NCI-H460 (cell line): Measurements from ENCODE around the gene DIO3. TPM values are rescaled to one million over a fixed set of nuclear protein-coding genes. Genes with fewer than 3 reads are reported as not detected.

Source experiments
- DNase-seq: peaks from one replicate; pipeline ENCODE4 v3.0.0-alpha.2; 2016; ENCODE audit warnings: low read depth; ENCODE audit errors: extremely low read depth
- total RNA-seq: library from RNA; depleted of rRNA; stranded (reverse); fragments of >200 nt; shearing (Covaris generic); gene quantifications from 2 replicates; pipeline ENCODE4 v1.2.3, GENCODE V29; 2014

DIO3 gene
- total RNA-seq, 1 experiment from 2014 or later, result not detected

DNA sequence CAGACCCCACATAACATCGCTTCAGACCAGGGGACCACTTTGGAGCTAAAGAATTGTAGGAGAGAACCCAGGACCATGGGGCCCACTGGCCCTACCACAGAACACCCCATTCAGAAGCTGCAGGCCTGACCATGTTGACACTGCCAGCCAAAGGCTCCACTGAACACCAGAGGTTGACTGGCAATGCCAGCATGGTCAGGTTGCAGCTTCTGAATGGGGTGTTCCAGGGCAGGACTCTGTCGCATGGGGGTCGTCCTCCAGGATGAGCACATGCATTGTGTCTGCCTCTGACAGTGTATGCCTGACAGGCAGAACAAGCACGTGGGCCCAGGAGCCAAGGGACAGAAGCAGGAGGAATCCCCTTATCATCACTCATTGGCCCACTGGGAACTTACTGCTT lies 34.1 kb downstream of the DIO3 start:
- DNase-seq, result no peak

DNA sequence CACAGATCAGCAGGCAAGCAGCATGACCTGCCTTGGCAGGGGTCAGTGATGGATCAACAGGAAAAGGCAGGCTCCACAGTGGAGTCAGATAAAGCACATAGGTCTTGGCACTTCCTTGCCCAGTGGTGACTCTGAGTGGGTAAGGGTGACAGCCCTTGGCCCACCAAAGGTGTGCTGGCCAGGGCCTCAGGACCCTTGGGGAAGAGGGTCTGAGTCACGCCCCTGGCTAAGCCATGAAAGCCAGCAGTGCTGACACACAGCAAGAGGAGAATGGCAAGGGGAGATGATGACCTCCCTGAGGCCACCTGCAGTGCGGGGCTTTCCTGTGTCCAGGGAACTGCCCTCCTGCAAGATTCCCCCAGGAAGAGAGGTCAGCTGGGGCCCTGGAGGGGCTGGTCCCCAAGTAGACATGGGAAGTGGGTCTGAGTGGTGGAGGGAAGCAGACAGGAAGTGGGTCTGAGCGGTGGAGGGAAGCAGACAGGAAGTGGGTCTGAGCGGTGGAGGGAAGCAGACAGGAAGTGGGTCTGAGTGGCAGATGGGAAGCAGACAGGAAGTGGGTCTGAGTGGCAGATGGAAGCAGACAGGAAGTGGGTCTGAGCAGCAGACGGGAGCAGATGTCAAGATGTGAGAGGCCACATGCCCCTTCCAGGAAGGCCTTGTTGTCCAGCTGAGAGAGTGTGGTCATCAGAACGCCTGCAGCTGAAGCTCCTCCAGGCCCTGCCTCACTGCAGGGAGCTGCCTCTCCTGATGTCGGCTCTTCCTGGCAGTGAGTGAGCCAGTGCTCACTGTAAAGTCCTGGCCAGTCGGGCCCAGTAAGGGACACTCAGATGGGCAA lies 34.8 kb downstream of the DIO3 start:
- no peak for DNase-seq

DNA sequence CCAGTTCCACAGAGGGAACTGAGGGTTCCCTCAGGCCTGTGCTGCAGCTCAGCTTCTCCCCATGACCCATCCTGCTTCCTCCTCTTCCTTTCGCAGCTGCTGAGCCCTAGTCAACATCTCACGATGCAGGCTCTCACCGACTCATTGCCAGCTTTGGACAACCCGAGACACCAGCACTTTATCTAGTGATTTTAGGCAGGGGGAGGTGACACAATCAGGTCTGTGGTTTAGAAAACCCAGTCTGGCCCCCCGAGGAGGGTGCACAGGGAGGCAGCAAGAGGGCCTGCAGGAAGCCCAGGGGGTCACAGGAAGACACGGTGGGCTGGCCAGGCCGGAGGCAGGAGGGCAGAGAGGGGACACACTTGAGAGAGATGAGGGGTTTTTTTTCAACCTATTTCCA lies 35.4 kb downstream of the DIO3 start:
- DNase-seq, result no peak

DNA sequence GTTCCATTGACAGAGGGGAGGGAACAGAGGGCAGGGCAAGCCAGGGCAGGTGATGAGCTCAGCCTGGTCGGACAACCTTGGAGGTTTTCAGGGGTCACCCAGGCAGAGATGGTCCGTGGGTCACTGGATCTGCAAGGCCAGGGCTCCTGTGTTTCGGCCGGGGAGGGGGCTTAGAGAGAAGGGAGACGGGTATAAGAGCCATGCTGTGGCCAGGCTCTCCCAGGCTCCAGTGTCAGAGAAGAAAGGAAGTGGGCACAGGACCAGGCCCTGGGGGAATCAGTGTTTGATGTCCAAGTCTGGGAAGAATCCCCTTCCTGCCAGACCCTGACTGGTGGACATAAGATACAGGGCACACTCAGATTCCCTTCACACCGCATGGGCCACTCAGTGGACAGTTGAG lies 36.9 kb downstream of the DIO3 start:
- no peak for DNase-seq

DNA sequence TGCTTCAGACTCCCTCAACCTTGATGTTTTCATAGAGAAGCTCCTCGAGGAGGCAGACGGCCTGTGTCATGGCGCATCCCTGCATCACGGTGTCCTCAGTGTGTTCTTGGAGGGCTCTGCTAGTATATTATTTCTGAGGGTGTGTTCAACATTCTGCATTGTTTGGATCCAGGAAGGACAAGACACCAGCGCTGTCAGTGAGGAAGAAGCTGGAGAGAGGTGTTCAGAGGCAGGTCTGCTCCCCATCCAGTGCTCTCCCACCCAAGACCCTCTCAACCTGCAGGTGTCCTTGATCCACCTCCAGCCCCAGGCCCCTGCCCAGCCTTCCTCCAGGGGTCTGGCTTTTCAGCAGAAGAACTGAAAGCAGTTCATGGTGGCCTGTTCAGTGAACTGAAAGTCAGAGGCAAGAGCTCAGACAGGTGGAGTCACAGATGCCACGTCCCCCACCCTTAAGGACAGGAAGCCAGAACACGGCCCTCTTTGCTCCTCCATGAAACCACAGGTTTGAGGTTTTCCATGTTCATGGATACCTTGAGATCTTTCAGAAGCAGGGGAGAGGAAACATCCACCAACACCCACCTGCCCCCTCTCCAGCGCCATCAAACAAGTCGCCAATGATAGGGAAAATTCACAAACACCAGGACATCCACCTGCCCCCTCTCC lies 37.4 kb downstream of the DIO3 start:
- DNase-seq, result no peak

DNA sequence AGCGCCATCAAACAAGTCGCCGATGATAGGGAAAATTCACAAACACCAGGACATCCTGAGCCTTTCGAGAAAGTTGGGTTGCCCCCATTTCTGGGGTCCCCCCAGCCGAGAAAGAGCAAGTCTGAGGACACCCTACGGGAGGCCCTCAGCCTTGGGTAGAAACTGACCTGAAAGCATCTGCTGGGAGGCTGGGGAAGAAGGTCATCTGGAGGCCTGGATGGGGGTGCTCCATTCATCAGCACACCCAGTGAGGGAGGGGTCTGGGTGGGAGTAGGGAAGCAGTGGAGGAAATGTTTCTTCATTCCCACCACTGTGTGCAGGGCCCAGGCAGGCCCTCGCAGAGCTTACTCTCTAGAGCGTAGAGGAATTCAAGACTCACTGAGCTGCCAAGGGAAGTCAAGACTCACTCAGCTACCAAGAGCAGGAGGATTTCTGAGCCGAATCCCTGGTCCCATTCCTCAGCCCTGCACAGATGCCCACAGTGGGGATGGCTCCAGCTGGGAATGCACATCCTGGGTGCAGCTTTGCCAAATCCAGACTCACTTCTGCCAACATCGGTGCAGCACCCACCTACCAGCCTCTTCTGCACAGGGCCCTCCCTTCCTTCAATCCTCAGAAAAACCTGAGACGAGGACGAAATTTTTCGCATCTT lies 38.1 kb downstream of the DIO3 start:
- no peak for DNase-seq

DNA sequence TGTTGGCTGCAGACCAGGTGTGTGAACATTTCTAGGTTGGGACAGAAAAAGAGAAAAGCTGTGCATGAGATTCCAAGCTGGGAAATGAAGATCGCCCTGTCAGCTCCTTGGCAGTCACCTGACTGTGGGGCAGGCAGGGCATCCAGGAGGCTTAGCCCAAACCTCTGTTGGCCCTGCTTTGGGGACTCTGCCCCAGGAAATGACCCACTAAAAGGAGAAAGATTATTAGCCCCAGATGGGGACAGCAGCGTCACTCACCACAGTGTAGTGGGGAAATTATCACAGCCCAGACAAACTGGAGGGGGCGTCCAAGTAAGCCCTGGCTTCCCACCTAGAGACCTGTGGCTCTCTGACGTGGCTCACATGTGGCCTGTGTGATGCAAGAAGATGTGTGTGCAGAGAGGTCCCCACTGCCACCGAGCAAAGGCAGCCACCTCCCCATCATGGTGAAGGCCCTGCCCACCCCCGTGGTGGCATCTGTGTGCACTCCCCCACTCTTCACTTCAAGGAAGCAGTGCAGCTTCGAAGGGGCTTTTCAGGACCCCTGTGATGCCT lies 39.1 kb downstream of the DIO3 start:
- DNase-seq, result no peak

DNA sequence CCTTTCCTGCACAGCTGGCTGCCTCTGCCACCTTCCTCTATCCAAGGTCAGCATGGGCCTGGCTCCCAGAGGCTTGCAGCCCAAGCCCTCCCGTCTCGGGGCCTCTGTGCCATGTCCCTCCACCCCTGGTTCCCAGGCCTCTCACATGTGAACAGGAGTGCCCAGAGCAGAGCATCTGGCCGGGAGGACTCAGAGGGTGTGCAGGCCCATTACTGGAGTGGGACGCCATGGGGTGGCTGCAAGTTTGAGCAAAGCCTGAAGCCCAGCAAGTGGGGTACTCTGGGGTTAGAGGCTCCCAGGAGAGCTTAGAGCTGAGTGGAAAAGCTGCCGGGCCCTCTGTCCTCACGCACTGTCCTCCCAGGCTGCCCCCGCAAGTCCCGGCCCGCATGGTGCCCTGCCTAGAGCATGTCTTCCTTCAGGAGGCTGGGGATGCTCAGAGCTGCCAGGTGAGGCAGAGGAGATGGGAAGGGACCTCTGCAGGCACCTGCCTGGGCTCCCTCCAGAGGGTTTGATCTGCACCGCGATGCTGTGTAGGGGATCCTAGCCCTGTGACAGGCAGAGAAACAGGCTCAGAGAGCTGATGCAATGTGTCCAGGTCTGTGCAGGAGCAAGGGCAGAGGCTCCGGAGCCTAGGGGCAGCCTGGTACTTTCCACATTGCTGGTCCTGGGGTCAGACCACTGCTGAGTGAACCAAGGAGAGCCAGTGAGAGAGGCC lies 39.8 kb downstream of the DIO3 start:
- DNase-seq, result no peak

DNA sequence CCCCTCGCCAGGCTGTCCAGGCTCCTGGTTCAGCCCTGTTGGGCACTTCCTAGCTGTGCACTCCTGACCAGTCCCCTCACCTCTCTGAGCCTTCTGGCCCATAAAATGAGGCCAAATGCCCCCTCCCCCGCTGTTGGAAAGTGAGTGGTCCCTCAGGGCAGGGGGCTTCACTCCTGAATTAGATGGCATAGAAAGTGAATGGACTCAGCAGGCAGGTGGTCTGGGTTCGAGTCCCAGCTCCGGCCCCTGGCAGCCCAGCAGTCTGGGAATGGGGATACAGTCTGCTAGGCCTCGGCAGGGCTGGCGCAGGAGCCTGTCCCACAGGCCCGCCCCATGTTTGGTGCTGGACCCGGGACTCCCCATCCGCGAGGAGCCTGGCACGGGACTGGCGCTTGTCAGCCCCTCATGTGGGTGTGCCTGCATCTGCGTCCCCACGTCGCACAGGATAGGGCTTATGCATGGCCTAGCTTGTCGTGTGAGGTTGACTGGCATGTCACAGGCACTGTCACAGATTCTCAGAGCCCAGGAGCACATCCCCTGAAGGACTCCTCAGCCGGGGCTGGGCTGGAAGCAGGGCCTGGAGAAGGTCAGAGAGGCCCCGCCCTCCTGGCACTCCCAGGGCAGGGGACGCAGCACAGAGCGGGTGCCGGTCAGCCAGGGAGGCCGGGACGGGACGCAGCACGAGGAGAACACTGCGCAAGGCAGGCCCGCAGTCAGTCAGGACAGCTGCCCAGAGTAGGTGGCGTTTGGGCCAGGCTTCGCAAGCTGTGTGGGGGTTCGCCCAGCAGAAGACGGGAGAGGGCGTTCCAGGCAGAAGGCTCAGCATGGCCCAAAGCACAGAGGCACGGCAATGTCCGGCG lies 40.5 kb downstream of the DIO3 start:
- no peak for DNase-seq

DNA sequence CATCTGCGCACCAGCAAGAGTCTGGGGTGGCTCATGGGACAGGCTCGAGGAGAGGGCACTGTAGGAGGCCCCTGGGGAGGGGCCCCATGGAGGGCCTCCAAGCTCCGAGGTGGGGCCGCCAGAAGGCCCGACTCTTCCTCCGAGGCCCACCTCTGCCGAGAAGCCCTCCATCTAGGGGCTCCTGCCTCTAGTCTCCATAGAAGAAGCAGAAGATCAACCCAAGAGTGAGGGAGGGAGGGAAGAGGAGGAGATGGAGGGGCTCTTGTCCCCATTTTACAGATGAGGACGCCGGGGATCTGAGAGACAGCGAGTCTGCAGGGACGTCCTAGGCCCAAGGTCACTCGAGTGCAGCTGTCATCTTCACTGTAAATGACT lies 41.2 kb downstream of the DIO3 start:
- DNase-seq, result no peak

DNA sequence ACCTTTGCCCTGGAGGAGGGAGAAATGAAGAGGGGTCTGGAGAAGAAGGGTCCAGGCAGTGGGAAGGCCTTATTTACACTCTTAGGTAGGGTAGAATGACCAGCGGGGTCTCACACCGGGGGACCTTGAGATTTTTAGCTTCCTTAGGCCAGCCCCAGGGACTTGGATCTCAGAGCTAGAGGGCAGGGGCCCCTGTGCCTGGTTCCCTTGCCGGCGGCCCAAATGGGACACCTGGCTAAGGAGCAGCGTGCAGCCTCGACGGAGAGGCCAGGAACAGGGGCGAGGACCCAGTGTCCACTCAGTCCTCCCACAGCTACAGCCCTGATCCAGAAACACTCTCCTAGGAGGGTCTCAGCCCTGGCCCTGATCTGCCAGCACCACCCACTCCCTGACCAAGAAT lies 41.8 kb downstream of the DIO3 start:
- no peak for DNase-seq

DNA sequence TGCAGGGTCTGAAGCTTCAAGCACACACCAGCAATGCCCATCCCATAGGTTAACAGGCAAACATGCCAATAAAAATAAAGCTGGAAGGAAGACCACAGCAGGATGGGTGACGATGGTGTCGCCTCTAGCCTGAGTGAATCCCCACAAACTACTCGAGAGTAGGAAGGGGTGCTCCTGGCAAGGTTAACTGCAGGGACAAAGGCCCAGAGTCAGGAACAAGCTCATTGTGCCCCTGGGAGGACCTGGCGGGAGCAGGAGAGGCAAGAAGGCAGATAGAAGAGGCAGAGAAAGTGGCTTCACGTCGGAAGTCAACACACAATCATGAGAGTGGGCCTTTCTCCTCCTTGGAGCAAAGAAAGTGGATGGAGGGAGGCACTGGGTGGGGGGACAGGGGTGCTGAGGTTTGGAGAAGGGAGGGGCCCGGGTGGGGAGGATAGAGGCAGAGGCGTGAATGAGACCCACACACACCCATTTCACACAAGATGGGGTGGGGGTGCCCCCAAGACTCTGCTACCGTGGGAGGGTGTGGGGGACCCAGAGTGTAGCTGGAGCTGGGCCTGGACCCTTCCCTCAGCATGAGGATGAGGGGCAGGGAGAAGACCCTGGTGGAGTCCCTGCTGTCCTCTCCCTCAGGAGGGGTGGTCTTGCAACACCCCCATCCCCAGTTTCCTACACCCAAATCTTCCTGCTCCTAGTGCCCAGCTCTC lies 43.1 kb downstream of the DIO3 start:
- no peak for DNase-seq

DNA sequence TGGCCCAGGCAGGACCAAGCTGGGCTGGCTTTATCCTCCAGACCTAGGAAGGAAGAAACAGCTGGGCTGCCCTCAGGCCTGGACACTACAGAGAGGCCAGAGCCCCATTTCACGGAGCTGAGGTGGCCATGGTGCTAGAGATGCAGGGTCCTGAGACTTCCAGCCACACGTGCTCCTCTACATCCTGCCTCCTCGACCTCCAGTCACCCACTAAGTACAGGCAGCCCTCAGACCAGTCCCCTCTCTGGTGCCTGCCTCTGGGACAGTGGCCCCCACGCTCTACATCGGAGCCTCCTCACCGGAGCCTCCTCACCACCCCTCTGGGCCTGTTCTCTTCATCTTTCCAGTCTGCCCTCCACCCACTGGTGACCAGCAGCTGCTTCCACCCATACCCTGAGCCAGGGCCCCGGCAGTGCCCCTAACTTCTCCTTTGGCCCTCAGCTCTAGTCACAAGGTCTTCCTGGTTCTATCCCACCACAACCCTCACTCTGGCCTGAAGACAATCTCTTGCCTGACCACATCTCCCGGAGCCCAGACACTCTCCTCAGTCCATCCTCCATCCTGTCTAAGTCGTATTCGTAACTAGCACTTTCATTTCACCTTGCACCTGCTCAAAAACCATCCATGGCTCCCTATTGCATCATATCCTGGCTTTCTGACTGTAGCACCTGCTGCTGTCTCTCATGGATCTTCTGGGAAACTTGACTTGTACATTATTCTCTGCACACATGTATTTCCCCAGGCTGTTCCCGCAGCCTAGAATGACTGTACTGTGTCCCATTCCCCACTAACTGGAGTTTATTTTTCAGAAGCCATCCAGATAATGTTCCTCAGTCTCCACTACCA lies 43.9 kb downstream of the DIO3 start:
- no peak for DNase-seq

DNA sequence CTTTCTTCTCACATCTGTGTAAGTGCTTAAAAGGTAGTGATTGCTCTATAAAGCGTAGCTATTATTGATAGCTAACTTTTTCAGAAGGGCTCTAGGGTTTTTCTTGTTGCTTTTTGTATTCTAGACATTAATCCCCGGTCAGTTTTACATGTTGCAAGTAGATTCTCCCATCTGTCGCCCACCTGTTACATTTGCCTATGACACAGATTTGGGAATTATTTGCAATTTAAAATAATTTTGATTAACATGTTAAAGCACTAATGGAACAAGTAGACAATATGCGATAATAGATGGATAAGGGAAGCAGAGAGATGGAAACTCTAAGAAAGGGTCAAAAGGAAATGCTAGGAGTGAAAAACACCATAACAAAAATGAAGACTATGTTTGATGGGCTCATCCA lies 44.5 kb downstream of the DIO3 start:
- DNase-seq, result no peak
